SJSA1 (cell line): ENCODE measurements around the gene GSTA3. TPM values are rescaled to one million over a fixed set of nuclear protein-coding genes. Genes with fewer than 3 reads are reported as not detected.
"Not testable (repeated sequence)": the region's sequence is repeated elsewhere in the genome, so short reads cannot be mapped to it uniquely, and the experiment has no call there.

ENCODE experiments used
- DNase-seq, 2 experiments: peaks; one replicate each; pipeline ENCODE4 v3.0.0-alpha.2; 2015 to 2020; ENCODE audit warnings: low spot score in 2 of 2, low read depth in 1 of 2
- H3K27ac ChIP-seq: fragments of 250-450 bp; sonication (Bioruptor Pico); 2 replicates; pipeline ENCODE4 v1.5.1; 2020; ENCODE audit warnings: mild to moderate bottlenecking, moderate library complexity
- H3K27me3 ChIP-seq: fragments of 250-450 bp; sonication (Bioruptor Pico); replicated peaks from 2 replicates; pipeline ENCODE4 v1.5.1; 2020; ENCODE audit warnings: mild to moderate bottlenecking, moderate library complexity
- H3K36me3 ChIP-seq: fragments of 250-450 bp; sonication (Bioruptor Pico); 2 replicates; pipeline ENCODE4 v1.5.1; 2020; ENCODE audit warnings: mild to moderate bottlenecking
- H3K4me1 ChIP-seq: fragments of 250-450 bp; sonication (Bioruptor Pico); replicated peaks from 2 replicates; pipeline ENCODE4 v1.6.1; 2021; ENCODE audit warnings: mild to moderate bottlenecking
- H3K4me3 ChIP-seq: fragments of 250-450 bp; sonication (Bioruptor Pico); 2 replicates; pipeline ENCODE4 v1.5.1; 2020; ENCODE audit warnings: mild to moderate bottlenecking
- H3K9me3 ChIP-seq: fragments of 250-450 bp; sonication (Bioruptor Pico); replicated peaks from 2 replicates; pipeline ENCODE4 v1.5.1; 2020; ENCODE audit warnings: mild to moderate bottlenecking
- total RNA-seq: library from RNA; depleted of rRNA; stranded (reverse); fragments of >200 nt; shearing (Covaris generic); gene quantifications from 2 replicates; pipeline ENCODE4 v1.2.3, GENCODE V29; 2014; rRNA removed

The GSTA3 gene
- total RNA-seq: not detected in 2 replicates

DNA sequence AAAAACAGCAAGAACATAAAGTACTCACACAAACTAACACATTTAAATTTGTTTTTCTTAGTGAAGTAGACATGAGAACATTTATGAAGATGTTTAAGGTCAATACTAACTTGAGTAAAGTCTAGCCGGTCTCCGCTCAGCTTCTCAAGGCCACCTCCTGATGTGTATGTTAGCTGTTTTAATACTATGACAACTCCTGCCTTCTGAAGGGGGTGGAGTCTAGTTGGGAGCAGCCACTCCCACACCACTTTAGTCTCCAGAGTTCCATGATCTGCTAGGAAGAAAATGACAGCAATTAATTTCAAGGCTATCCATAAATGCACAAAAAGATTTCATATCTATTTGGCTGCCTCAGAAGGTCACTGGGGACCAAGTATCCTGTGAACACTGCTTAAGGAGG, at the start of gene GSTA3:
TSS of gene GSTA3 (minus strand) at position 168 of the 400 bp plus-strand sequence. CDS start 3,864 bp downstream, outside the sequence.
- Histone ChIP-seq H3K4me3 (no peak within 1 kb of the TSS), H3K27ac (no peak within 1 kb of the TSS), H3K27me3 (no peaks in the 10 kb centered on the region), H3K36me3 (no peaks in the 10 kb centered on the region), H3K9me3 (no peaks in the 10 kb centered on the region), H3K4me1 (peaks cover 4% of the 10 kb centered on the region; the same call in 1 of the 2 replicates)
- DNase-seq: no peak

DNA sequence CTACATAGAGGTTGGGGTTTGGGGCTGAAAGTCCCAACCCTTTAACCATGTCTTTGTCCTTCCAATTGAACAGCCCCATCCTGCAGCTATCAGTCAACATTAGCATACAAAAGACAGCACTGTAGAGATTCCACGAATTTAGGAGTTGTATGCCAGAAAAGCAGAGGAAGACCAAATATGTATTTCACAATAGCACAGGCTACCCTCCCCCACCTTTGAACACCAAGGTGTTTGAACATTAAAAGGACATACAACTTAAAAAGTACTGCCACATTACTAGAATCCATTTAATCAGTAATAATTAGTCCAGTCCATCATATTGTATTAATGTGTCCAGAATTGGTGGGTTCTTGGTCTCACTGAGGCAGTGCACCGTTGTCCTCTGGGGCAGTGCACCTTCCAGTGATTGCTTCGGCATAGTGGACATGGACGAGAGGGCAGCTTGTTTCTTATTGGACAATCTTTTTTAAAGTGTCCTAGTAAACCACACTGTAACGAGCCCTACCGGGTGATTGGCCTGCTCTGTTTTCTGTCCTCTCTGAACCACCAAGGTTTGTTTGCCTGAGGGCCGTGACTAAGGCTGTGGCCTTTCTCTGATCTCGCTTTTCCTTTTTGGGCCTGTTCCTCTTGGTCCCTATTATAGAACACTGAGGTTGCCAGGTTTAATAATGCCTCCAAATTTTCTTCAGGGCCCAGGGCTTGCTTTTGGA, 49.2 kb upstream of the GSTA3 start:
- Histone ChIP-seq H3K27me3 (no peaks in the 10 kb centered on the region), H3K4me3 (no peak overlapping the region), H3K36me3 (no peaks in the 10 kb centered on the region), H3K27ac (no peak overlapping the region), H3K4me1 (peaks cover 12% of the 10 kb centered on the region), H3K9me3 (no peaks in the 10 kb centered on the region)
- DNase-seq: no peak

DNA sequence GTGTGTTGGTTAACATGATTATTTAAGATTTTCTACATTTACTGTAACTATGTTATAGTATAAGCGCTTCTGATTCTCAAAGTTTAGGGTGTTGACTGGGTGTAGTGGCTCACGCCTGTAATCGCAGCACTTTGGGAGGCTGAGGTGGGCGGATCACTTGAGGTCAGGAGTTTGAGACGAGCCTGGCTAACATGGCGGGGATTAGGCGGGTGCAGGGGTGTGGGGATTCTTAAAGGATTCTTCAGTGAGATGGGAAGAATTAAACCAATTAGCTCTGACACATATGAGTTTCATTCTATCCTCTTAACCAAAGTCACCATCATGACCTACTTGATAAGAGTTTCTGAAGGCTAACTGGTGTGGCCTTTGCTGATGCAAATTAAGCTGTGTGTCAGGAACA, 46.4 kb upstream of the GSTA3 start:
- Histone ChIP-seq H3K4me1 (peaks cover 20% of the 10 kb centered on the region), H3K9me3 (no peaks in the 10 kb centered on the region), H3K27ac (no peak overlapping the region), H3K36me3 (no peaks in the 10 kb centered on the region), H3K4me3 (no peak overlapping the region), H3K27me3 (no peaks in the 10 kb centered on the region)
- no peak for DNase-seq

DNA sequence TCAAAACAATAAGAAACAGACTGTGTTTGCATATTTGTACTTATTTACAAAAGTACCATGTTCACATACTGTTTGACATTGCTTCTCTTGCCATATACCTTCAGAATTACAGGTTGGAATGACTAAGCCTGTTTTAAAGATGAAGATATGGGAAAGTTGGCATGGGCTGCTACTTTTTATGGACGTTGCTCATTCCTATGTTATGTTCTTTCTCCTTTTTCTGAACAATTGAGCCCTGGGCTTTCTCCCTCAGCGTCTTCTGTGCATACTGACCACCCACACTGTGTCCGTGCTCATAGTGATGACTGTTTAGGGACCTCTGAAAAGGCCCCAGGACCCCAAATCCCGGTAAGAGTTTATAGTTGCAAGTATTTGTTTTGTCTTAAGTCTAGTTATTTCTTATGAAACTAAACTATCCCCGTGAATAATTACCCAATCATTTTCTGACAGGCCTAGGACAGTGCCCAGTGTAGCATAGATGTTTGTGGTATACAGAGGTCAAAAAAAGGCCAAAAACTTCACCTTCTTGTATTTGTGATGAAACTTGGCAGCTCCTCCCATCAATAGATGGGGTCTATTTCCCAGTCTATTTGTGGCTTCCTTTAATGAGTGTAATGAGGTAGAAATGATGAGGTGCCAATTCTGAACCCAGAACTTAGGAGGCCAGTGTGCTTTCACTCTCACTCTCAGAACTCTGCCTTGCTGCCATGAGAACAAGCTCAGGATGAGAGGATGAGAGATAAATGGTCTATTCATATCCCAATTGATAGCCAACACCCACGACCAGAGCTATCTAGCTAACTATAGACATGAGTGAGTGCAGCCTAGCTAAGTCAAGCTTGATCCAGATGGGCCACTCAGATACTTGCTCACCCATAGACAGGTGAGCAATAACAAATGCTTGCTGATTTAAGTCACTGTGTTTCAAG, 44.7 kb upstream of the GSTA3 start:
- Histone ChIP-seq H3K4me3 (no peak overlapping the region), H3K9me3 (no peaks in the 10 kb centered on the region), H3K4me1 (peaks cover 20% of the 10 kb centered on the region), H3K36me3 (no peaks in the 10 kb centered on the region), H3K27ac (0 out of 2 replicates have a peak overlapping the region, but pooled peaks have one; percentile 20), H3K27me3 (no peaks in the 10 kb centered on the region)
- peak; percentile 77 to 80 for DNase-seq

DNA sequence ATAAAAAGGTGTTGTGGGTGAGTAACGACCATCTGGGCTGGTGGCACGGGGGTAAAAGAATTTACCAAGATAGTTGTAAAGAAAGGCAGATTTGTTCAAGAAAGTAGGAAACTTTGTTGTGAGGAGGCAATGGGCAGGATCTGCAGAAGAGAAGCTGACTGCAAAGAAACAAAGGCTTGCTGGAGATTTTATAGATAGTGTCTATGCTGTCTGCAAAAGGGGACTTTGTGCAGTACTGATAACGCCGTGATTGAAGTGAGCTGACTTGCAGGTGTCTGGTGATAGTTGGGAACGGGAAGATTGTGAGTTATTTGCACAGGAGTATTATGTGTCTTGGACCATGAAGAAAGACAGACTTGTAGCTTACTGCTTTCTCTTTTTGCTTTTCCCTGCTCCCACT, 36.8 kb upstream of the GSTA3 start:
- H3K4me1 ChIP-seq: no peaks in the 10 kb centered on the region
- H3K27ac ChIP-seq: no peak overlapping the region
- no peak overlapping the region for H3K4me3 ChIP-seq
- DNase-seq: no peak
- H3K27me3 ChIP-seq: no peaks in the 10 kb centered on the region
- no peaks in the 10 kb centered on the region for H3K9me3 ChIP-seq
- H3K36me3 ChIP-seq: no peaks in the 10 kb centered on the region

DNA sequence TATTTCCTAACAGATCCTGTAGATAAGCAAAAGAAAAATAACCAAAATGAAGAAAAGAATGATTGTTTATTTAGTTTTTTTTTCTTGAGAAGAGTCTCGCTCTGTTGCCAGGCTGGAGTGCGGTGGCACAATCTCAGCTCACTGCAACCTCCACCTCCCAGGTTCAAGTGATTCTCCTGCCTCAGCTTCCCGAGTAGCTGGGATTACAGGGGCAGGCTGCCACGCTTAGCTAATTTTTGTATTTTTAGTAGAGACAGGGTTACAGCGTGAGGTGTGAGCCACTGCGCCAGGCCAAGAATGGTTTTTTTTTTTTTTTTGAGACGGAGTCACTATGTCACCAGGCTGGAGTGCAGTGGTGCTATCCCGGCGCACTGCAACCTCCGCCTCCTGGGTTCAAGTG, 33.3 kb upstream of the GSTA3 start:
- not testable (repeated sequence) for H3K27ac ChIP-seq, H3K36me3 ChIP-seq, H3K9me3 ChIP-seq

DNA sequence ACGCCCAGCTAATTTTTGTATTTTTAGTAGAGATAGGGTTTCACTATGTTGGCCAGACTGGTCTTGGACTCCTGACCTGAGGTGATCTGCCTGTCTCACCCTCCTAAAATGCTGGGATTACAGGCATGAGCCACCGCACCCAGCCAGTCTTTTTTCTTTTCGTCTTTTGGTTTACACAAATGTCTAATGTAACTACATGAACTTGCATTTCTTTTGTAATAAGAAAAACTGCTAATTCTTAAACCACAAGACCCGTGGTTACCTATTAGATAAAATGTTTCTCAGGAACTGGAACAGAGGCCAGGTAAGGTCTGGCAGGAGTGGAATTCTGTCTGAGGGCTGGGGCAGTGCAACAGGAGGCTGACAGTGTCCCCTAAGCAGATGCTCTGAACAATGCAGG, 32.7 kb upstream of the GSTA3 start:
- Histone ChIP-seq H3K4me1 (peaks cover 5% of the 10 kb centered on the region), H3K4me3 (no peak overlapping the region), H3K9me3 (no peaks in the 10 kb centered on the region), H3K27ac (no peak overlapping the region), H3K36me3 (no peaks in the 10 kb centered on the region), H3K27me3 (no peaks in the 10 kb centered on the region)
- DNase-seq: no peak

More for the DNA sequence above, 33.3 kb upstream of the GSTA3 start:
- DNase-seq, H3K4me1 ChIP-seq, H3K4me3 ChIP-seq, H3K27me3 ChIP-seq: not testable (repeated sequence)

DNA sequence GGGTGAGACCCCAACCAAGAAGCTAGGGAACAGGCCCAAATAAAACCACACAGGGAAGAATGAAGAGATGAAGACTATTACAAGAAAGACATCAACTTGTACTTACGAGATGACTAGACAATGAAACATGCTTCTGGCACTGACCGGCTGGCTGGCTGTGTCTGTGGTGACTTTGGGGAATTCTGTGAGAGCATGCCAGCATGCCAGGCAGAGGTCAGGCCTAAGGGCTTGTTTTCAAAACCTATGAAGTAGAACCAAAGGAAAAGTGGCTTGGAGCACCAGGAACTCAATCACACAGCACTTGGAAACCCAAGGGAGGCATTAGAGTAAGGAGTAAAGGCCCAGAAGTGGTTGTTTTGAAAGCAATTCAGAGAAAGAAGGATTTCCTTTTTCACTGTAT, 28.4 kb upstream of the GSTA3 start:
- Histone ChIP-seq H3K36me3 (no peaks in the 10 kb centered on the region), H3K27ac (no peak overlapping the region), H3K27me3 (no peaks in the 10 kb centered on the region), H3K4me1 (peaks cover 6% of the 10 kb centered on the region), H3K4me3 (no peak overlapping the region), H3K9me3 (no peaks in the 10 kb centered on the region)
- DNase-seq: no peak

DNA sequence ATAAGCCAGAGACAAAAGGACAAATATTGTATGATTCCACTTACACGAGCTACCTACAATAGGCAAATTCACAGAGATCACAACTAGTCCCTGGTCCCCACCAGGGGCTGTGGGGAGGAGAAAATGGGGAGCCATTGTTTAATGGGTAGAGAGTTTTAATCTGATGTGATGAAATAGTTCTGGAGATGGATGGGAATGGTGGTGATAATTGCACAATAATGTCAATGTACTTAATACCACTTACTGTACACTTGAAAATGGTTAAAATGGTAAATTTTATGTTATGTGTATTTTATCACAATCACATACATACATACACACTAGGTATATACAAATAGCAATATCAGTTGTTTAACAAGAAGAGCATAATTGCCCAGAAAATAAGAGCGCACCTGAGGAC, 24.3 kb upstream of the GSTA3 start:
- H3K9me3 ChIP-seq: no peaks in the 10 kb centered on the region
- DNase-seq: no peak
- H3K4me3 ChIP-seq: no peak overlapping the region
- no peaks in the 10 kb centered on the region for H3K36me3 ChIP-seq
- H3K27me3 ChIP-seq: no peaks in the 10 kb centered on the region
- H3K27ac ChIP-seq: no peak overlapping the region
- H3K4me1 ChIP-seq: peaks cover 19% of the 10 kb centered on the region

DNA sequence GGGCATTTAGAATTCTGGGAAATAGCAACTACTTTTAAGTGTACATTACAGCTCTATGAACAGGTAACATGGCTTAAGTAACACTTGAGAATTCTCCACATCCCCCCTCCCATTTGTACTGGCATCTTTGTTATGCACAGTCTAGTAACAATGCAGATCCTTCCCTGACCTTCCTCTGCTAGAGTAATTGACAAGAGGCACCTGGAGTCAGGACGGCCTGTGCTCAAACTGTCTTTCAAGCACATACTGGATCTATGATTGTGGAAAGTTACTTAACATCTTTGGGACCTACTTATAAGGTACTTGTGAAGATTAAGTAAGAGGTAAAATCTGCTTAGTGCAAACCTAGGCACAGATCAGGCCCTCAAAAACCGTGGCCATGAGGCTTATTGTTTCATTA, 21.9 kb upstream of the GSTA3 start:
- Histone ChIP-seq H3K4me3 (no peak overlapping the region), H3K36me3 (no peaks in the 10 kb centered on the region), H3K27me3 (no peaks in the 10 kb centered on the region), H3K9me3 (no peaks in the 10 kb centered on the region), H3K27ac (no peak overlapping the region), H3K4me1 (peaks cover 16% of the 10 kb centered on the region)
- DNase-seq: no peak

DNA sequence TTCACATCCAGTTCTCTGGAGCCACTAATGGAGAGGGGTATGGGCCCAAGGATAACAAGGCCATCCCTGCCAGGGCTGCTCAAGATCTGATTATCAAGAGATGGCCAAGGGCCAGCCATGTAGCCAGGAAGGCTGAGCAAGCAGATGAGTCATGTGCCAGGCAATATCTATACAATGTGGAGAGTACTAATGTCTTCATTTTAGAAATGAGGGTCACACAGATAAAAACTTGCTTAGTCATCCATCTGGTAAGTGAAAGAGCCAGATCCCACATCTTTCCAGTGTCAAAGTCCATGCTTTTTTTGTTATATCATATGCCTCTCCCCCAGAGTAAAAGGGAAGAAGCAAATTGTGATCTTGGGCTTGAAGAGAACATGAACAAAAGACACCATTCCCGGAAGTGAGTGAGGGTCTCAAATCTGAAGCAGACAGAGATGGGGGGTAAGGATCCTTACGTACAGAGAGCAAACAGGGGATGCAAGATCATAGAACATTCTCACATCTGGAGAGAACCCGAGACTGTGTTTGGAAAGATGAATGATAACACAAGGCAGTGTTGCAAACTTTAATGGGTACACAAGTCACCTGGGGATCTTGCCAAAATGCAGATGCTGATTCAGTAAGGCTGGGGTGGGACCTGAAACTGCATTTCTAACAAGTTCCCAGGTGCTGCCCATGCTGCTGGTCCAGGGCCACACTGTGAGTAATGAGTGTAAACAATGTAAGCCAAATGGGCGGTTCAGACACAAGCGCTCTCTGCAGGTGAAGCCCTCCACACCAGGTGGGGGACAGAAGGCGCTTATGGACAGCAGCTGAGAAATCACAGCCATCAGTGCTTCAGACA, 20.0 kb upstream of the GSTA3 start:
- Histone ChIP-seq H3K4me3 (no peak overlapping the region), H3K4me1 (peaks cover 20% of the 10 kb centered on the region), H3K27me3 (no peaks in the 10 kb centered on the region), H3K36me3 (no peaks in the 10 kb centered on the region), H3K27ac (peak overlapping the region; percentile 48), H3K9me3 (no peaks in the 10 kb centered on the region)
- DNase-seq: peak; percentile 65 to 78

DNA sequence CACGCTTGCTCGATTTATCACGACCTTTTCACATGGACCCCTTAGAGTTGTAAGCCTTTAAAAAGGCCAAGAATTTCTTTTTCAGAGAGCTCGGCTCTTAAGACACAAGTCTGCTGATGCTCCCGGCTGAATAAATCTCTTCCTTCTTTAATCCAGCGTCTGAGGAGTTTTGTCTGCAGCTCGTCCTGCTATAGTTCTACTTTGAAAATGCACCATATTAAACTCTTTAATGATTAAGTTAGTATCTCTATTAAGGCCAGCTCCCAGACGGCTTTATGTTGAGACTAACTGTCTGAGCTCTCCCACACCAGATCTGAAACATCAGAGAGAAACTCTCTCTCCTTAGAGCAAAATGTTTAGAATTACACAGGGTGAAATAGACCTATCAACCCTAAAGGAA, 18.0 kb upstream of the GSTA3 start:
- DNase-seq: no peak
- H3K27me3 ChIP-seq: no peaks in the 10 kb centered on the region
- no peaks in the 10 kb centered on the region for H3K9me3 ChIP-seq
- peaks cover 20% of the 10 kb centered on the region for H3K4me1 ChIP-seq
- H3K4me3 ChIP-seq: no peak overlapping the region
- H3K27ac ChIP-seq: no peak overlapping the region
- no peaks in the 10 kb centered on the region for H3K36me3 ChIP-seq

DNA sequence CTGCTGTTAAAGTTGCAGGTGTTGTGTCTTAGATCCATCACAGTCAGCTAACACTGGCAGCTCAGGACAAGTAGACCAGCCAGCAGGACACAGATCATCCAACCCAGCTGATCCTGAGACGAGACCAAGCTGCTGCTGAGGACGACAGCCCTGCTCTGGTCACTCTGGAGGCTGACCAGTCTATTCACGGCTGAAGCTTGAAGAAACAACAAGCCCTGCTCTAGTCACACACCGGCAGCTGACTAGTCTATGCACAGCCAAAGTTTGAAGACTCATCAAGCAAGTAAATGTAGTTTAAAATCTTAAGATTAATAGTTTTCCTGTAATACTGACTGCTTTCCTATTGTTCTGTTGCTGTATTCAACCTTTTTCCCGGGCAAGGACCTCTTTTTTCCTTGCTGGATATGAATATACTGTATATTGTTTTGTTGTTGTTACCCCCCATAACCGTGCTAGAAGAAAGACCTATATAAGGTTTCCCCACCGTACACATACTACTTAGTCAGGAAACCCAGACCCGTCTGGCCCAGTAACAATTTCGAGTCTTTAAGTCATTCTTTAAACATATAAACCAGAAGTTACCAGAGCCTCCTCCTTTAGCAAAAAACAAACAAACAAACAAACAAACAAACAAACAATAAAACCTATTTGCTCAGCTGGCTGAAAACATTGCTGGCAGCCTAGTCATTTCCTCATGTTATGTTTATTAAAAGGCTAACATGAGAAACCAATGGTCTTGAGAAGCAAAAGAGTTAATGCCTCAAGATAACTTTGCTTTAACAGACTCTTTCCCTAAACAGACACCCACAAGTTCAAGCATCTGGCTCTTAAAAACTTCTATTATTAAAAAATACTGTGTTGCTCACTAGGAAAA, 16.7 kb upstream of the GSTA3 start:
- DNase-seq: no peak
- Histone ChIP-seq H3K4me3 (no peak overlapping the region), H3K27me3 (no peaks in the 10 kb centered on the region), H3K4me1 (peaks cover 20% of the 10 kb centered on the region), H3K36me3 (no peaks in the 10 kb centered on the region), H3K27ac (no peak overlapping the region), H3K9me3 (no peaks in the 10 kb centered on the region)
